HUES48 (cell line): ENCODE data around the gene PCP4L1.

Experiments
- H3K27ac ChIP-seq: one replicate; pipeline ENCODE4 v1.7.0; 2013; ENCODE audit warnings: low read depth, low read length, inconsistent platforms
- H3K27me3 ChIP-seq: 2 replicates; pipeline ENCODE4 v1.6.1; 2013; ENCODE audit warnings: mild to moderate bottlenecking, low read length; ENCODE audit not compliant: control insufficient read depth, insufficient read depth
- H3K36me3 ChIP-seq: 2 replicates; pipeline ENCODE4 v1.6.1; 2013; ENCODE audit warnings: low read length; ENCODE audit not compliant: control insufficient read depth, insufficient read depth
- H3K4me1 ChIP-seq: 2 replicates; pipeline ENCODE4 v1.6.1; 2013; ENCODE audit warnings: mild to moderate bottlenecking, low read length; ENCODE audit not compliant: control insufficient read depth, insufficient read depth
- H3K4me3 ChIP-seq: 2 replicates; pipeline ENCODE4 v1.5.1; 2013; ENCODE audit warnings: mild to moderate bottlenecking, low read depth, low read length
- H3K9ac ChIP-seq: 2 replicates; pipeline ENCODE4 v1.6.1; 2013; ENCODE audit warnings: mild to moderate bottlenecking, low read depth, low read length, moderate library complexity
- H3K9me3 ChIP-seq: 2 replicates; pipeline ENCODE4 v1.6.1; 2013; ENCODE audit warnings: low read length; ENCODE audit not compliant: control insufficient read depth, insufficient read depth

The PCP4L1 gene

DNA sequence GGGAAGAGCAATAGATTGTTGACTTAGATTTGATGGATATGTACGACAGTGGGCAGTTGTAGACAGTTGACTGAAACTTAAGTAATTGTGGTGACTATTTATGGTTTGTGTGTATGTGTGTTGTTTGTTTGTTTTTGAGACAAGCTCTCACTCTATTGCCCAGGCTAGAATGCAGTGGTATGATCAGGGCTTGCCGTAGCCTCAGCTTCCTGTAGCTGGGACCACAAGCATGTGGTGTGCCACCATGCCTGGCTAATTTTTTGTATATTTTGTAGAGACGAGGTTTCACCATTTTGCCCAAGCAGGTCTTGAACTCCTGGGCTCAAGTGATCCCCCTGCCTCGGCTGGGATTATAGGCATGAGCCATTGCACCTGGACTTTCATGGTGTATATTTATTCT, 65.5 kb downstream of the PCP4L1 start:
- no peaks in the 10 kb centered on the region for H3K27me3 ChIP-seq
- H3K9ac ChIP-seq, result no peak overlapping the region
- H3K4me3 ChIP-seq, result no peak overlapping the region
- H3K9me3 ChIP-seq, result no peaks in the 10 kb centered on the region
- no peaks in the 10 kb centered on the region for H3K4me1 ChIP-seq
- no peak overlapping the region for H3K27ac ChIP-seq
- H3K36me3 ChIP-seq, result peaks cover 43% of the 10 kb centered on the region

DNA sequence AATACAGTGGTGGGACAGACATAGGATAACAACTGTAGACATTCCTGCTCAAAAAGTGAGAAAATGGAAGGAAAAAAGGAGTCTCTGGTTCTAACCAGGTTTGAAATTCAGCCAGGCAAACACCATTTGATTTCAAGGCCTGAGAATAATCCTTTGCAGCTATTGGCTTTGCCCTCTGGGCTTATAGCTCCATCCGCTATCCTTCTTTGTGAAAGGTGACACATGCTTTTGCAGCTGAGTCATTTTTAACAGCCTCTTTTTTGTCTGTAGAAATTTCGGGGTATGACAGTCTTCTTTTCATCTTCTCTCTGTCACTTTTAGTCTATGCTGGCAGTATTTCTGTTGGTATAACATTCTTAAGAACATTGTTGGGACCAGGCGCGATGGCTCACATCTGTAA, 71.8 kb downstream of the PCP4L1 start:
- no peaks in the 10 kb centered on the region for H3K27me3 ChIP-seq
- peaks cover 81% of the 10 kb centered on the region for H3K36me3 ChIP-seq
- no peak overlapping the region for H3K9ac ChIP-seq
- no peaks in the 10 kb centered on the region for H3K4me1 ChIP-seq
- no peak overlapping the region for H3K27ac ChIP-seq
- no peak overlapping the region for H3K4me3 ChIP-seq
- no peaks in the 10 kb centered on the region for H3K9me3 ChIP-seq

DNA sequence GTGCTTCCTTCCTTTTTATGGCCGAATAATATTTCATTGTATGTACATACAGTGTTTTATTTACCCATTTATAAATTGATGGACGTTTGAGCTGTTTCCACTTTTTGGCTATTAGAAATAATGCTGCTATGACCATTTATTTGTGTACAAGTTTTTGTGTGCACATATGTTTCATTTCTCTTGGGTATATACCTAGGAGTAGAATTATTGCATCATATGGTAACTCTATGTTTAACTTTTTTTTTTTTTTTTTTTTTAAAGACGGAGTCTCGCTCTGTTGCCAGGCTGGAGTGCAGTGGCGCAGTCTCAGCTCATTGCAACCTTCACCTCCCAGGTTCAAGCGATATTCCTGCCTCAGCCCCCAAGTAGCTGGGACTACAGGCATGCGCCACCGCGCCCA, 74.6 kb downstream of the PCP4L1 start:
- H3K27ac ChIP-seq, result no peak overlapping the region
- peaks cover 87% of the 10 kb centered on the region for H3K36me3 ChIP-seq
- H3K27me3 ChIP-seq, result no peaks in the 10 kb centered on the region
- H3K4me1 ChIP-seq, result no peaks in the 10 kb centered on the region
- H3K9ac ChIP-seq, result no peak overlapping the region
- no peaks in the 10 kb centered on the region for H3K9me3 ChIP-seq
- H3K4me3 ChIP-seq, result no peak overlapping the region
